NCI-H1417 (cell line): ENCODE data around the gene RASA3.
"Not testable (repeated sequence)": the region's sequence is repeated elsewhere in the genome, so short reads cannot be mapped to it uniquely, and the experiment has no call there.

Experiments used
- DNase-seq, 3 experiments: peaks; one replicate each; lab custom pipeline; 2025; lab: John Stamatoyannopoulos, UW

The RASA3 gene

DNA sequence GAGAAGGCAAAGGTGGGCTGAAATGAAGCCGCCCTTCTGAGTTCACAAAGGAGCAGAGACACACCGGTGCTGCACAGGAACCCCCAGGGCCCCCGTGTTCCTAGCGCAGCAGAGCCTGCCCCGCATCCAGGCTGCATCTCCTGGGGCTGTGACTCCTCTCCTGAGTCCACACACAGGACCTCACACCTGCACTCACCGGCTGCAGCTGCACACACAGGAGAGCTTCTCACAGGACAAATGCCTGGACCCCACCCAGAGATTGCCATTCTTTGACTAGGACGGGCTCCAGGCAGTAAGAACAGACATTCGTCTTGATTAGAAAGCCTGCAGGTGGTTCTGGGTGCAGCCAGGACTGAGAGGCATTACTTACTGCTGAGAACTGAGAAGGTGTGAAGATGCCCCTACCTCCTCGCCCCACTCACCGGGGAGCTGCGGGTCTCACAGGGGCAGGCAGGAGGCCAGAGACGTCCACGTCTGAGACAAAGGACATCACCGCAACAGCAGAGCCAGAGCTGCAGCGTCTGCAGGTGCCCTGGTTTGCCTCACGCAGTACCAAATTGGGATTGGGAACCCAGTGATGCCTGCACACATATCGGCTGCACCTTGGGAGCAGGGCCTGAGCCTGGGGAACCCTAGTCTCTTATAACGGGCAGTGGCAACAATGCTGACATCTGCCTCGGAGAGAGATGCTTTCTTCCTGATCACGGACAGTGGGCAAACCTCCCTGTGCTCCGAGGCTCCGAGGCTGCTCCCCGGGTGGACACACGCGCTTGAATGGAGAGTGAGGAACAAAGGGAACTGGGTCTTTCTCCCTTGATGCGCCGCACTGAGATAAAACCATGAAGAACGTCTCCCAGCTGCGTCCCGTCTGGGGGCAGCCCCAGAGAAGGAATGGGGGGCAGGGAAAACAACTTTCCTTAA is 50.4 kb downstream of the RASA3 start:
- DNase-seq, result peak in 1 of 3 experiments; percentile 43

DNA sequence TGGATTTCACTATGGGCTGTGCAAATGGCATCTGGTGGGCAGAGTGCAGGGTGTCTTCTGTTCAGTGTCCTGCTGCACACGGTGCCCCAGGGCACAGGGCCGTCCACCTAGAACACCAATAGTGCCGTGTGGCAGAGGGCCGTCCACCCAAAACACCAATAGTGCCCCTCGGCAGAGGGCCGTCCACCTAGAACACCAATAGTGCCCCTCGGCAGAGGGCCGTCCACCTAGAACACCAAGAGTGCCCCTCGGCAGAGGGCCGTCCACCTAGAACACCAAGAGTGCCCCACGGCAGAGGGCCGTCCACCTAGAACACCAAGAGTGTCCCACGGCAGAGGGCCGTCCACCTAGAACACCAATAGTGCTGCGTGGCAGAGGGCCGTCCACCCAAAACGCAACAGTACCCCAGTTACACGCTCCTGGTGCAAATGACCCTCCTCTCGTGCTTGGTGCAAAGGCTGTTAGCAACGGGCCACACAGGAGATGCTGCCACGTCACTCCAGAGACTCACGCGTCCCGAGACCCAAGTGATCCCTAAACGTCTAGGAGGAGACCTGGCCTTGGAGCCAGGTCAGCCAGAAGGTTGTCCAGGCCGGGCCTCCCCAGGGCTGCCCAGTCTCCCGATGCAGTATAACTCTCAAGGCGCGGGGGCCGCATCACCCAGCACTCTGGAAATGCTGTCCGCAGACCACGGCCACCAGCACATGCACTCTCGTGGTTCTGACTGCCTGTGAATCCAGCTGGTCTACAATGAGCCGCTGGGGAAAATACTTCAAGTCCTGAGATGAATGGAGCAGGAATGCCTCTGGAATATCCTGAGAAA is 51.5 kb downstream of the RASA3 start:
- DNase-seq, result no peak

DNA sequence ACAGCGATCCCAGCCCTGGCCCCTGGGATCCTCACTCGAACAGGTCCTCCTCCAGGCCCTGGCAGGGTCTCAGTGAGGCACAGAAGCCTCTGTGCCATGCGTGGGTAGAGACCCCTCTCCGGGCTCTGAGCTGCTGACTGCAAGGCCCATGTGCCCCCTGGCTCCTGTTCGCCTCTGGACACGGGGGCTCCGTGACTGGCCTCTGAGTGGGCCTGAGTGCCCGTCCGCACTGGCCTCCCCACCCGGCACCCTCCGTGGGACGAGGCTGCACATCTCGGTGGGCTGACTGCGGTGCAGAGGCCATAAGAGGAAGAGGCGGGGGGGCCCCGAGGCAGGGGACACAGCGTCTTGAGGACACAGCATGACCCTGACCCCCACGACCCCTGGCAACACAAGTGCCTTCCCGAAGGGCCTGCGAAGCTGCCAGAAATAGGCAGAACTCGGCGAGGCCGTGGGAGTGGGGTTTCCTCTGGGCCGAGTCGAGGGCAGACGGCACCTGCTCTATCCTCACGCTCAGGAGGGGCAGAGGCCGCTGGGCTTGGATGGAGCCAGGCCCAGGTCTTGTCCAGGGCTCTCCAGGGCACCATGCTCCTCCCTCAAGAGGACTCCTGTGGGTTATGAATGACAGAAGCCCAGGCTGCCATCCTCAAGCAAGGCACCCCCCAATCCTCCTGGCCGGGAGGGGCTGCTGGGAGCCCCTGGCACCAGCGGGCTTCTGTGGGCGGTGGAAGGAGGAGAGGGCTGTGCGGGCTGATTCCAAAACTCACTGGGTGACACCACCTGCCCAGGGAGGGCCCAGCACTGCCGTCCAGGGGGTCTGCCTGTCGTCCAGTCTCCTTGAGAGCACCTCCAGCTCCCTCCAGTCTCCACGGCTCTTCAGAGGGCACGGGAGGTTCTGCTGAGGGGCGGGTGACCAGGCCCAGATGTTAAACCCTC is 52.6 kb downstream of the RASA3 start:
- DNase-seq, result no peak

DNA sequence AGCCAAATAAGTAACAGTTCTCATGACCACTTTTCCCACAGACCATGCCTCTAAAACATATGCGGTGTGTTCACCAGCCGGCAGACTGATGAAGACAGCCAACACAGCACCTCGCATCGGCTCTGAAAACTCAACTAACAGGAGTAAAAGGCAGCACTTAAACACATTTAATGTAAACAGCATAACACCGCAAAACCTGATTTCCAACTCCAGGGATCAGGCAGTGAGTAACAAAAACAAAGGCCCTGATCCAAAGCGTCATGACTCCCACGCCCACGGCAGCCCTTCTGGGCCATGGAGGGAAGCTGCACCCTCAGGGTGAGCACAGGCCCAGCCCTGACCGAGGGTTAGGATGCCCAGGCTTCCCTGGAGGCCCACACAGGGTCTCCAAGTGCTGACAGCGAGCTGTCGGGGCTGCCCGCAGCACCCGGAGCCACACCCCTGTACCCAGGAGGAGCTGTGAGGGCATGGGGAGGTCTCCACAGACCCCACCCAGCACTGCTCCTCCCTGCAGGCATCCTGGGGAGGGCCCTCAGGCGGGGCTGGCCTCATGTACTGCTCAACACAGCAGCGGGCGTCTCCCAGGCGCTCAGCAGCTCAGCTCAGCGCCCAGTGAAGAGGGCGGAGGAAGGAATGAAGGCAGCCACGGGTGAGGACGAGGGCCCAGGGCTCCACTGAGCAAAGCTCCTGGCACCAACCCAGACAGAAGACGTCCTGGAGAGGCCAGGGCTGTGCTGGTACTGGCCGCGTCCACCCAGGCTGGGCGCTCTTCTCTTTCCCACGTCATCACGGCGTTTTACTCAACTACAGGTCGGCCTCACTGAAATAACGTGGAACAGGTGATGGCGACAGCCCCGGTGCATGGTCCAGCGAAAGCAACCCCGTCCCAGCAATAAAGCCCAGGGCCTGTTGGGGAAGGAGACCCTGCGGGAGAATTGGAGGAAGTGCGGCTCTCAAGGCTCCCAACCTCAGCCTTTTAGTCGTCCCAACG is 53.7 kb downstream of the RASA3 start:
- peak in 2 of 3 experiments; percentile 51 to 75 for DNase-seq

GRCh38 chr13:114077933-114078325 is 54.5 kb downstream of the RASA3 start:
- peak in 2 of 3 experiments; percentile 83 to 96 for DNase-seq

DNA sequence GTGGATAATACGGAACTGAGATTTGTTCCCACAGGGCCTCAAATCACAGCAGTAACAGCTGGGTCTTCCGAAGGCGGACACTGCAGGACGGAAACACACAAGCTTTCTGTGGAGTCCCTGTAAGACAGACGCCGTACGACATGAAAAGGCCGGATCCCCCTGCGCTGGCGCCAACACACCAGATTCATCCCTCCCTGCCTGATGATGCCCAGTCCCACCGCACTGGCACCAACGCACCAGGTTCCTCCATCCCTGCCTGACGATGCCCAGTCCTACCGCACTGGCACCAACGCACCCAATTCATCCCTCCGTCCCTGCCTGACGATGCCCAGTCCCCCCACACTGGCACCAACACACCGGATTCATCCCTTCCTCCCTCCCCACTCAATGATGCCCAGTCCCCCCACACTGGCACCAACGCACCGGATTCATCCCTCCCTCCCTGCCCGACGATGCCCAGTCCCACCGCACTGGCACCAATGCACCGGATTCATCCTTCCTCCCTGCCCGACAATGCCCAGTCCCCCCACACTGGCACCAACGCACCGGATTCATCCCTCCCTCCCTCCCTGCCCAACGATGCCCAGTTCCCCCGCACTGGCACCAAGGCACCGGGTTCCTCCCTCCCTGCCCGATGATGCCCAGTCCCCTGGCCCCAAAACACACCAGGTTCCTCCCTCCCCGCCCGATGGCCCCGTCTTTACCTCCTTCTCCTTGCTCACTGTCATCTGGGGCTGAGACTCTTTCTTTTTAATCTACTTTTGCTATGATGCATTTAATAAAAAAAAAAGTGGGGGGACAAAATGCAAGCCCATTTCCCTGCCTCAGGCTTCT is 55.1 kb downstream of the RASA3 start:
- no peak for DNase-seq

- no peak for DNase-seq
These were observed 55.9 kb downstream of the RASA3 start for GRCh38 chr13:114076329-114077090.

DNA sequence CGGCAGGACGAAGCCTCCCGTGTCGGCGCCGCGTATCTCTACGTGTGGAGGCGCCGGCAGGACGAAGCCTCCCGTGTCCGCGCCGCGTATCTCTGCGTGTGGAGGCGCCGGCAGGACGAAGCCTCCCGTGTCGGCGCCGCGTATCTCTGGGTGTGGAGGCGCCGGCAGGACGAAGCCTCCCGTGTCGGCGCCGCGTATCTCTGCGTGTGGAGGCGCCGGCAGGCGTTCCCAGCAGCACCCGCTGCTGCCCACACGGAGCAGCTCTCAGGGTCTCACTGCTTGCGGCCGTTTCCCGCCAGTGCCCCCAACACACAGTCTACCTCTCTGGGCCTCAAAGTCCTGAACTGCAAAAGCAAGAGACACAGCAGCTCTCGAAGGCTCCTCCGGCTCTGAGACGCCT is 56.6 kb downstream of the RASA3 start:
- DNase-seq, result not testable (repeated sequence)

GRCh38 chr13:114074671-114075315 is 57.6 kb downstream of the RASA3 start:
- DNase-seq, result peak in 1 of 3 experiments; percentile 11

DNA sequence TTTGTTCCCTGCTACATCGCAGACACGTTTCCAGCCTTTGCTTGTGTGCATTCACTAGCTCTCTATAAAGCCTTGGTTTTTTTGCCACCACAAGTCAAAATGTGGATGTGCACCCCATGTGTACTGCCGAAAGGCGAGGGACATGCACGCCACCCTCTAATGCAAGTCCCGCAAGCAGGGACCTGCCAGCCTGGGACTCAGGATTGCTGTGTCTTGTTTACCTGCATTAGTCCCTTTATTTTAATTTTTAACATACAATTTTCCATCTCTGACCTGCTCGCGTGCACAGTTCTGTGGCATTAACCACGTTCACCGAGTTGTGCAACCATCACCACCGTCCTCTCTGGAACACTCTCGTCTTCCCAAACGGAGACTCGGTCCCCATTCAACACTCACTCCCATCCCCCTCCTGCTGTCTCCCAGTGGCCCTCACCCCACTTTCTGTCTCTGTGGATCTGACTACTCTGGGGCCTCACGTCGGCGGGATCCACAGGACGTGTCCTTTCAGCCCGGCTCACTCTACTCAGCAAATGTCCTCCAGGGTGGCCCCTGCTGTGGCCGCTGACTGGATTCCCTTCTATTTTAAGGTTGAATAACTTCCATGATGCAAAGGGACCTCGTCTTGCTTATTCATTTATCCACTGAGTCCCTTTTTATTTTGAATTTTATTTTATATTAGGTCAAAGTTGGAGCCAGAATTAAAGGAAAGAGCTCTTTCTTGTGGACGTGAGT is 58.4 kb downstream of the RASA3 start:
- DNase-seq, result no peak

DNA sequence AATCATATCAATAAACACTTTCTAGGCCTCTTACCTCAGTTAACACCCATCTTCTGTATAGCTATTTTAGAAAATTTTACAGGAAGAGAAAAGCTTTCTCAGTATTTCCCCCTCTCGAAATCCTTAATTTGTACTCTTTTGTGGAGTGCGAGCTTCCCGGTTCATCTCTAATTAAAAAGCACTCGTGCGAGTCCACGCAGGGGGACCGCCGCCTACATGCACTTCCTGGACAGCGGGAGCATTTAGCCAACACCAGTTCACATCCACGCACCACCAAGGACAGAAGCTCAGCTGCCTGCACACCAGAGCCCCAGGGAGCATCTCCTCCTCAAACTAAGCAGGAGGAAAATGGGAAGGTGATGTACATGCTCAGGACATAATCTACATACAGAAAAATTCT is 60.0 kb downstream of the RASA3 start:
- no peak for DNase-seq

DNA sequence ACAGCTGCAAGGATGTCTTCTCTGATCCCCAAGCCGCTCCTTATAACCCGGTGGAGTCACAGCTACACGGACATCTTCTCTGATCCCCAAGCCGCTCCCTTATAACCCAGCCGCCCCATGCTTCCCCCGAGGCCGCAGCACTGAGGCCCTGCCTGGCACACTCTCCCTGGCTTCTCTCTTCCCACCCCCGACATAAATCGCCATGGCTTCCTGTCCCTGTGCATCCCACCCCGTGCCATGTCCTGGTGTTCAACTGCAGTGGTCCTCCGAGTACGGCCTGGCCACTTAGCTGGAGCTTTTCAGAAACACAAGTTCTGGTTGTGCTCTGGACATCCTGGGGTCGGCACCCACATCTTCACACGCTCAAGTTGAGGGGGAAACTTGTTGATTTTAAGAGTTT is 60.4 kb downstream of the RASA3 start:
- no peak for DNase-seq

DNA sequence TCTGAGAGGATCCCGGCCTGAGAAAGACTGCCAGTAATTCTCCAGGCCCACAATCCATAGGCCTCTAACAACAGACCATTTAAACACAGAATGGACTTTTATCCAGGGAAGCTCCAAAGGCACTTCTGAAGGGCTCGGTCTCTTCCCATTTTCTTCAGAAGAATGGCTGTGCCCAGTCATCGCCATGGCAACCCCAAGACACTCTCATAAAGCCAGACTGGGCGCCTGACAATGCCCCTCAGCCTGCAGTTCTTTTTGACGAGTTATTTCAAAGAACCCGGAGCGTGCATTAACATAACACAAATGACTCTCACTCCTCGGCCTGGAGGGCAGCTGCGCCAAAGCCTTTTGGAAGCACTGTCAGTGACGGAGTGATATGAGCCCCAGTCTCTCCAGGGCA is 61.0 kb downstream of the RASA3 start:
- DNase-seq, result peak; percentile 12 to 60 (median 40)

- DNase-seq, result no peak
These were observed 62.2 kb downstream of the RASA3 start for GRCh38 chr13:114070098-114070799.

DNA sequence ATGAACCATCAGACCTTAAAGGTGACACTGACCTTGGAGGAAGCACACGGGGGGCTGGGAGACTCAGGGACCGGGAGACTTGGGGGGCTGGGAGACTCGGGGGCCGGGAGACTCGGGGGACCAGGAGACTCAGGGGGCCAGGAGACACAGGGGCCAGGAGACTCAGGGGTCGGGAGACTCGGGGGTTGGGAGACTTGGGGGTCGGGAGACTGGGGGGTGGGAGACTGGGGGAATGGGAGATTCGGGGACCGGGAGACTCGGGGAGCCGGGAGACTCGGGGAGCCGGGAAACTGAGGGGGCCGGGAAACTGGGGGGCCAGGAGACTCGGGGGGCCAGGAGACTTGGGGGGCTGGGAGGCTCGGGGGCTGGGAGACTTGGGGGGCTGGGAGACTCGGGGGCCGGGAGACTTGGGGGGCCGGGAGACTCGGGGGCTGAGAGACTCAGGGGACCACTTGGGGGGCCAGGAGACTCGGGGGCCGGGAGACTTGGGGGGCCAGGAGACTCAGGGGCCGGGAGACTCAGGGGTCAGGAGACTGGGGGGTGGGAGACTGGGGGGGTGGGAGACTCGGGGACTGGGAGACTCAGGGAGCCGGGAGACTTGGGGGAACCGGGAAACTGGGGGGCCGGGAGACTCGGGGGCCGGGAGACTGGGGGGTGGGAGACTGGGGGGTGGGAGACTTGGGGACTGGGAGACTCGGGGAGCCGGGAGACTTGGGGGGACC is 62.9 kb downstream of the RASA3 start:
- DNase-seq, result no peak

DNA sequence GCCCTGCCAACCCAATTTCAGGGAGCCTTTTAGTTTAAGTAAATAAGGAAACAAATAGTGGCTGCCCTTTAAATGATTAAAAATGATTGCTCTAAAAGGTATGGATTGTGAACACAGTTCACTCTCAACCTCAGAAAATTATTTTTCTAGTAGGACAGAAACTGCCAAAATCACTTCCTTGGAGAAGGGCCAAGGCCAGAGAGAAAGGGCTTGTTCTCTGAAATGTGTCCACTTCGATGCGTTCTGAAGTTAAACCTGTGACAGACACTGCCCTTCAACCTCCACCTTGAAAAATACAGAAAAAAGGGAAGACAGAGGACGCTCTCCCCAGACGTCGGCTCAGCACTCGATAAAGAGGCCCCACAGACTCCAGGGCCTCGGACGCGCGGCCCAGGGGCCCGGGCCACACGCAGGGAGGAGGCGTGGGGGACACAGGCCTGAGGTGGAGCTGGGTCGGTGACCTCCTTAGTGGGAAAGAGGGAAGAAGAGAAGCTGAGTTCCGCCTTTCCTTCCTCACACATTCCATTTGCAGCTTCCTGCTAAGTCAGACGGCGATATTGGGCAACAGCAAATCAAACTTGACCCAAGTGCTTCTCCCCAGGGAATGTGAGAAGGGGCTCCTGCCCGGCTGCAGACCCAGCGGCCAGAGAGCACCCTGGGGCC is 63.6 kb downstream of the RASA3 start:
- DNase-seq, result no peak
